Psoas muscle (tissue), 8 donors: ENCODE measurements around the gene NOL8. TPM values are rescaled to one million over a fixed set of nuclear protein-coding genes. Genes with fewer than 3 reads are reported as not detected.

Experiments used
- ATAC-seq, 4 donors: fragments of 200-7000 bp; cut with Tn5 transposase; one replicate each; pipeline ENCODE4 v1.9.1; 2020; ENCODE audit warnings: moderate library complexity in 3 of 4, mild to moderate bottlenecking in 2 of 4
- DNase-seq, 2 donors: peaks; one replicate each; pipeline ENCODE4 v3.0.0-alpha.2; 2020
- H3K27ac ChIP-seq: fragments of 200-600 bp; one replicate; pipeline ENCODE4 v1.8.0; 2022
- H3K27me3 ChIP-seq, 3 donors: fragments of 200-600 bp in 1 of 3; one replicate each; pipeline versions ENCODE4 v1.6.1 to v1.8.0; 2013 to 2022; ENCODE audit warnings: low read length in 2 of 3, mild to moderate bottlenecking in 2 of 3, moderate library complexity in 1 of 3; ENCODE audit not compliant: insufficient read depth in 3 of 3
- H3K36me3 ChIP-seq, 2 donors: fragments of 200-600 bp in 1 of 2; one replicate each; pipeline versions ENCODE4 v1.6.1 to v1.8.0; 2013 to 2022; ENCODE audit warnings: low read depth in 1 of 2, mild to moderate bottlenecking in 1 of 2, moderate library complexity in 1 of 2; ENCODE audit not compliant: insufficient read depth in 1 of 2
- H3K4me1 ChIP-seq: fragments of 200-600 bp; one replicate; pipeline ENCODE4 v1.8.0; 2022
- H3K4me3 ChIP-seq: fragments of 200-600 bp; one replicate; pipeline ENCODE4 v1.8.0; 2022; ENCODE audit warnings: mild to moderate bottlenecking
- H3K9me3 ChIP-seq: fragments of 200-600 bp; one replicate; pipeline ENCODE4 v1.8.0; 2022
- WGBS, 3 donors: extraction: QIAGEN DNeasy Blood & Tissue Kit; methylation state at CpG; one replicate each; pipeline versions ENCODE4 v1.1.6 to v1.1.7; 2013; 5-methylcytosine and 5-hydroxymethylcytosine counted together
- intact Hi-C, 2 donors: fragments of 100-400 bp; cut with DNase I; formaldehyde crosslinking; loops; one replicate each; pipeline versions ENCODE4 v1.11.0 to v1.14.2; 2022
- polyA plus RNA-seq, 3 donors: library from polyadenylated mRNA; stranded (reverse); fragments of 200-250 nt; gene quantifications; one replicate each; pipeline ENCODE4 v1.2.3, GENCODE V29; 2013
- total RNA-seq, 4 donors: library from RNA; stranded (reverse); fragmentation: NEBNext Ultra II Directional in 2 of 4; extraction: Animal tissue kit (Norgen Biotek cat#: 25700) in 2 of 4; gene quantifications; one replicate each; pipeline versions ENCODE4 v1.2.1 to v1.2.4, GENCODE V29; 2021 to 2023
- TF ChIP-seq, protein P1 (sequence below): fragments of 200-600 bp; IDR thresholded peaks from one replicate; pipeline ENCODE4 v1.8.0; 2022; ENCODE audit warnings: antibody characterized with exemption
- donor health status: healthy with polysubstance abuse.
- donor health status: DM: no; HTN: no; CAD: no; lungs with moderate emphysema.
- donor health status: Bipolar disorder and iron deficiency.
- donor health status: healthy.
- donor health status: DM: yes; HTN: yes; CAD: no.
- donor health status: DM: no; HTN: no; CAD: no.
- donor health status: DM: no; HTN: no; CAD: no.
- donor health status: DM: yes; HTN: yes; CAD: no.

NOL8 gene
- total and polyA plus RNA-seq, 7 donors = 11.2 to 29.4 (median 17.4) TPM

DNA sequence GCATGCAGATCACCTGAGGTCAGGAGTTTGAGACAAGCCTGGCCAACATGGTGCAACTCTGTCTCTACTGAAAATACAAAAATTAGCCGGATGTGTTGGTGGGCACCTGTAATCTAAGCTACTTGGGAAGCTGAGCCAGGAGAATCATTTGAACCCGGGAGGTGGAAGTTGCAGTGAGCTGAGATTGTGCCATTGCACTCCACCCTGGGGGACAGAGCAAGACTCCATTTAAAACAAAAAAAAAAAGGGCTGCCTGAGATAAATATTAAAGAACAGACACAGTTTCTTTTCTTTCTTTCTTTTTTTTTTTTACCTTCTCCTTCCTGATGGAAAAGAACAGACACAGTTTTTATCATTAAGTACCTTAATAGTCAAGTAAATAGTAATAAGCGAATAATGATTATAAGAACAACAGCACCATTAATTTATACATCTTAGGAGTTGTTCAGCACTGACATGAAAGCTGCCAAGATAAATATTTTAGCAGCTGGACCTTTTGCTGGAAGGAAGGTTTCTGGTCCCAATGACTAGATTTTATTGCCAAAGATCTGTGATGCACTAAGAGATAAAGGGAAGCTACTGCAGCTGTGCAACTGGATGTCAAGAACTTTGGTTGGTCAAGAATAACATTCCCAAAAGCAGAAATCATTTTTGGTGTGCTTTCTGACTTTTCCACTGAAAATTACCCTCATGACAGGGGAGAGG, 7.6 kb upstream of the NOL8 start:
- ATAC-seq (no peak), DNase-seq (no peak)
- TF ChIP-seq, protein P1, sequence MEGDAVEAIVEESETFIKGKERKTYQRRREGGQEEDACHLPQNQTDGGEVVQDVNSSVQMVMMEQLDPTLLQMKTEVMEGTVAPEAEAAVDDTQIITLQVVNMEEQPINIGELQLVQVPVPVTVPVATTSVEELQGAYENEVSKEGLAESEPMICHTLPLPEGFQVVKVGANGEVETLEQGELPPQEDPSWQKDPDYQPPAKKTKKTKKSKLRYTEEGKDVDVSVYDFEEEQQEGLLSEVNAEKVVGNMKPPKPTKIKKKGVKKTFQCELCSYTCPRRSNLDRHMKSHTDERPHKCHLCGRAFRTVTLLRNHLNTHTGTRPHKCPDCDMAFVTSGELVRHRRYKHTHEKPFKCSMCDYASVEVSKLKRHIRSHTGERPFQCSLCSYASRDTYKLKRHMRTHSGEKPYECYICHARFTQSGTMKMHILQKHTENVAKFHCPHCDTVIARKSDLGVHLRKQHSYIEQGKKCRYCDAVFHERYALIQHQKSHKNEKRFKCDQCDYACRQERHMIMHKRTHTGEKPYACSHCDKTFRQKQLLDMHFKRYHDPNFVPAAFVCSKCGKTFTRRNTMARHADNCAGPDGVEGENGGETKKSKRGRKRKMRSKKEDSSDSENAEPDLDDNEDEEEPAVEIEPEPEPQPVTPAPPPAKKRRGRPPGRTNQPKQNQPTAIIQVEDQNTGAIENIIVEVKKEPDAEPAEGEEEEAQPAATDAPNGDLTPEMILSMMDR = no peak
- Histone ChIP-seq H3K9me3 (no peaks in the 10 kb centered on the region), H3K27me3 (no peaks in the 10 kb centered on the region), H3K27ac (no peak overlapping the region), H3K36me3 (peaks cover 2 to 53% of the 10 kb centered on the region in 2 donors), H3K4me3 (no peak overlapping the region), H3K4me1 (peaks cover 4% of the 10 kb centered on the region)
- WGBS, 3 donors = 75 to 90% (median 84%) methylated on average over 3 of the region's 3 CpGs
- intact Hi-C loops = no loop called here

DNA sequence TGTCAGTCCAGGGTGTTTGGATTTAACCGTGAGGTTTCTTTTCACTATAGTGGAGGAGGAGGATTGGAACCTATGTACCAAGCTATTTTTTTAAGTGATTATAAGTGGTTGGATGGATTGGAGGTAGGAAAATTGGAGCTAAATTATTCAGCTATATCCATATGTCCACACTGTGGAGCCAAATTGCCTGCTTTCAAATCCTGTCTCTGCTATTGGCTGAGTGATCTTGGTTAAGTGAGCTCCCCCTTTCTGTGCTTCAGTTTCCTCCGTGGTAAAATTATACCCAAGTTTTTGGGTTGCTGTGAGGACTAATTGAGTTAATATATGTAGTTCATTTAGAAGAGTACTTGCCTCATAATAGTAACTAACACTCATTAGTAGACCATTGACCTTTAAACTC, 3.1 kb upstream of the NOL8 start:
- Histone ChIP-seq H3K9me3 (no peaks in the 10 kb centered on the region), H3K36me3 (peaks cover 2 to 11% of the 10 kb centered on the region in 2 donors), H3K4me3 (no peak overlapping the region), H3K27ac (no peak overlapping the region), H3K4me1 (peaks cover 29% of the 10 kb centered on the region), H3K27me3 (no peaks in the 10 kb centered on the region)
- DNase-seq (no peak), ATAC-seq (no peak)
- intact Hi-C loops = loop anchor here (5.0 to 10.0 kb wide), 2 partner anchors 307 to 309 kb away; no protein-coding TSS in a partner anchor
- TF ChIP-seq, protein P1 = no peak
- 41 to 46% (median 43%) methylated on average over 2 of the region's 2 CpGs for WGBS, 3 donors

DNA sequence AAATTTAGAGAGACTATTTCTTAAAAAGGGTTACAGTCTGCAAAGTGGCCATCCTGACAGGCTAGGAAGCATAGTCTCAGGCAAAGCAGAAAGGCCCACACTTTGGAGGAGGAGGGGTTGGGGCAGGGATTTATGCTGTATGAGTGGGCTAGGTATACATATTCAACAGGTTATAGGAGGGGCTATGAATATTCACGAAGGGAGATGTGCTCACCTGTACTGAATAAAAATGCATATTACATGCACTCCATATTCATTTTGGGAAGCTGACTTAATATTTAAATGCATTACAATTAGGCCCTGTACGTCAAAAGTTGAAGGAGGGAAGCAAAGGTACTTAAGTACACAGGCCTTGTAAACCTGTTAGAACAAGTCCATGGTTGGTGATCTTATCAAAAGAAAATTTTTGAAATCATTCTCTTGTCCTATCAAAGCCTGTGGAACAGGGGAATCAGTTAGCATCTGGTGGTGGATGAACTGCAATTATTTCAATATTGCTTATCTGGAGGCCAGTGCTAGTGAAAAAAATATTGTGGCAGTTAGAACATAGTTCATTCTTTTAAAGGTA, 2.2 kb upstream of the NOL8 start:
- no peak for ATAC-seq
- H3K27ac ChIP-seq = no peak overlapping the region
- H3K9me3 ChIP-seq = no peaks in the 10 kb centered on the region
- no peak for DNase-seq
- intact Hi-C loops = loop anchor here (5.0 to 10.0 kb wide), 2 partner anchors 307 to 310 kb away; no protein-coding TSS in a partner anchor
- no peaks in the 10 kb centered on the region for H3K27me3 ChIP-seq
- peak overlapping the region; percentile 86 for H3K4me3 ChIP-seq
- peaks cover 4 to 13% of the 10 kb centered on the region in 2 donors for H3K36me3 ChIP-seq
- TF ChIP-seq, protein P1 = no peak
- 66 to 77% (median 66%) methylated on average over 2 of the region's 2 CpGs for WGBS, 3 donors
- H3K4me1 ChIP-seq = peaks cover 29% of the 10 kb centered on the region

DNA sequence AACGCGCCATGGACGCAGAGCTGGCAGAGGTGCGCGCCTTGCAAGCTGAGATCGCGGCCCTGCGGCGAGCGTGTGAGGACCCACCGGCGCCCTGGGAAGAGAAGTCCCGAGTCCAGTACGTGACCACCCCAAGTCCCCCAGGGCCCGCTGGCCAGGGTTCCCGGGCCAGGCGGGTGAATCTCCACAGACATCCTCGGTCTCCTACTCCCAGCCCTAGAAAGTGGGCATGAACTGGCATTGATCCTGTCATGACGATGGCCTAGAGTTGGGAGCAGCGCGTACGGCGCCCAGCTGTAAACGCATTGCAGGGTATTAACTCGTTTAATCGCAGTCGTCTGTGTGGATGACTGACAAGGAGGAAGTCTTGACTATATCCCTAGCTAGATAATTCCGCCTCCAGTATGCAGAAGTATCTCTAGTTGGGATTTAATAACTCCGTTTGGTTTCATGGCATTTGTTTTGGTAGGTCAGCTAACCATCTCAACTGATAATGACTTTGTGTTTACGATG, 896 bp upstream of the NOL8 start:
- no peaks in the 10 kb centered on the region for H3K9me3 ChIP-seq
- DNase-seq (no peak), ATAC-seq (peak in 2 of 4 donors; percentile 16 to 45)
- H3K4me3 ChIP-seq = peak overlapping the region; percentile 86
- TF ChIP-seq, protein P1 = no peak
- peaks cover 3 to 22% of the 10 kb centered on the region in 2 donors for H3K36me3 ChIP-seq
- H3K27me3 ChIP-seq = no peaks in the 10 kb centered on the region
- peak overlapping the region; percentile 98 for H3K27ac ChIP-seq
- H3K4me1 ChIP-seq = peaks cover 29% of the 10 kb centered on the region
- WGBS, 3 donors = 1% methylated on average over 30 of the region's 30 CpGs
- intact Hi-C loops = loop anchor here (5.0 to 10.0 kb wide), 2 partner anchors 309 to 311 kb away; no protein-coding TSS in a partner anchor
